Liver (tissue), 9 donors: ENCODE data around the gene ERC2. TPM values are rescaled to one million over a fixed set of nuclear protein-coding genes. Genes with fewer than 3 reads are reported as not detected.

Source experiments
- DNase-seq: peaks from one replicate; pipeline ENCODE4 v3.0.0-alpha.2; 2017; ENCODE audit warnings: low spot score
- H3K27ac ChIP-seq, 2 donors: one replicate each; pipeline ENCODE4 v1.7.0; 2013; ENCODE audit warnings: inconsistent platforms in 2 of 2, low read length in 2 of 2, control low read depth in 1 of 2, low read depth in 1 of 2, mild to moderate bottlenecking in 1 of 2
- H3K27me3 ChIP-seq, 4 donors: one replicate each; pipeline versions ENCODE4 v1.6.1 to v1.7.0; 2013; ENCODE audit warnings: low read length in 3 of 4, inconsistent platforms in 1 of 4, mild to moderate bottlenecking in 1 of 4, moderate library complexity in 1 of 4; ENCODE audit not compliant: control insufficient read depth in 4 of 4, insufficient read depth in 4 of 4
- H3K36me3 ChIP-seq, 4 donors: one replicate each; pipeline versions ENCODE4 v1.6.1 to v1.7.0; 2013; ENCODE audit warnings: low read length in 3 of 4, mild to moderate bottlenecking in 3 of 4, low read depth in 1 of 4, moderate library complexity in 1 of 4; ENCODE audit not compliant: control insufficient read depth in 4 of 4, insufficient read depth in 3 of 4
- H3K4me1 ChIP-seq, 4 donors: one replicate each; pipeline versions ENCODE4 v1.6.1 to v1.7.0; 2013; ENCODE audit warnings: low read length in 3 of 4, mild to moderate bottlenecking in 3 of 4, moderate library complexity in 1 of 4; ENCODE audit not compliant: control insufficient read depth in 4 of 4, insufficient read depth in 4 of 4
- H3K4me3 ChIP-seq, 3 donors: one replicate each; pipeline versions ENCODE4 v1.6.1 to v1.7.0; 2013; ENCODE audit warnings: low read length in 3 of 3, control low read depth in 1 of 3, low read depth in 1 of 3, mild to moderate bottlenecking in 1 of 3
- H3K9ac ChIP-seq, 2 donors: one replicate each; pipeline ENCODE4 v1.7.0; 2013; ENCODE audit warnings: low read length in 2 of 2, mild to moderate bottlenecking in 2 of 2, moderate library complexity in 2 of 2, control low read depth in 1 of 2, low read depth in 1 of 2
- H3K9me3 ChIP-seq, 4 donors: one replicate each; pipeline versions ENCODE4 v1.6.1 to v1.7.0; 2013; ENCODE audit warnings: low read length in 3 of 4; ENCODE audit not compliant: control insufficient read depth in 4 of 4
- ATF3 ChIP-seq: IDR thresholded peaks from 2 replicates; pipeline ENCODE4 v1.6.1; 2016; ENCODE audit warnings: antibody characterized with exemption
- CTCF ChIP-seq: fragments of 150-350 bp; IDR thresholded peaks from 2 replicates; pipeline ENCODE4 v1.5.1; 2017; ENCODE audit warnings: improper control_type of control experiment, low read depth, low read length; ENCODE audit not compliant: missing input control
- EGR1 ChIP-seq, 2 donors: IDR thresholded peaks; 2 replicates each; pipeline ENCODE4 v1.6.1; 2016 to 2018; ENCODE audit warnings: antibody characterized with exemption in 2 of 2, low read depth in 2 of 2
- FOXA1 ChIP-seq: IDR thresholded peaks from 2 replicates; pipeline ENCODE4 v1.6.1; 2016; ENCODE audit warnings: antibody characterized with exemption
- FOXA2 ChIP-seq: IDR thresholded peaks from 2 replicates; pipeline ENCODE4 v1.6.1; 2016; ENCODE audit warnings: antibody characterized with exemption
- GABPA ChIP-seq, 2 donors: IDR thresholded peaks in 1 of 2; conservative IDR thresholded peaks in 1 of 2; 2 replicates each; pipeline ENCODE4 v1.6.1; 2016; ENCODE audit warnings: antibody characterized with exemption in 2 of 2, mild to moderate bottlenecking in 1 of 2, moderate library complexity in 1 of 2
- HNF4A ChIP-seq, 2 donors: conservative IDR thresholded peaks; 2 replicates each; pipeline ENCODE4 v1.6.1; 2016; ENCODE audit warnings: antibody characterized with exemption in 2 of 2, mild to moderate bottlenecking in 2 of 2
- HNF4G ChIP-seq: IDR thresholded peaks from 2 replicates; pipeline ENCODE4 v1.6.1; 2016; ENCODE audit warnings: antibody characterized with exemption
- JUND ChIP-seq, 2 donors: IDR thresholded peaks; 2 replicates each; pipeline ENCODE4 v1.6.1; 2016; ENCODE audit warnings: antibody characterized with exemption in 2 of 2
- NR2F2 ChIP-seq: IDR thresholded peaks from 2 replicates; pipeline ENCODE4 v1.6.1; 2016; ENCODE audit warnings: antibody characterized with exemption
- RAD21 ChIP-seq, 2 donors: IDR thresholded peaks; 2 replicates each; pipeline ENCODE4 v1.6.1; 2016; ENCODE audit warnings: antibody characterized with exemption in 2 of 2, mild to moderate bottlenecking in 2 of 2
- REST ChIP-seq: IDR thresholded peaks from 2 replicates; pipeline ENCODE4 v1.6.1; 2016; ENCODE audit warnings: antibody characterized with exemption, mild to moderate bottlenecking
- RXRA ChIP-seq, 2 donors: IDR thresholded peaks; 2 replicates each; pipeline ENCODE4 v1.6.1; 2017 to 2018; ENCODE audit warnings: antibody characterized with exemption in 2 of 2, mild to moderate bottlenecking in 1 of 2
- SP1 ChIP-seq: IDR thresholded peaks from 2 replicates; pipeline ENCODE4 v1.6.1; 2018; ENCODE audit warnings: antibody characterized with exemption, mild to moderate bottlenecking
- TAF1 ChIP-seq: conservative IDR thresholded peaks from 2 replicates; pipeline ENCODE4 v1.6.1; 2016; ENCODE audit warnings: antibody characterized with exemption, mild to moderate bottlenecking
- YY1 ChIP-seq: IDR thresholded peaks from 2 replicates; pipeline ENCODE4 v1.6.1; 2016; ENCODE audit warnings: antibody characterized with exemption, mild to moderate bottlenecking
- ZBTB33 ChIP-seq: IDR thresholded peaks from 2 replicates; pipeline ENCODE4 v1.6.1; 2016; ENCODE audit warnings: antibody characterized with exemption
- WGBS: extraction: QIAGEN DNeasy Blood & Tissue Kit; methylation state at CpG from one replicate; pipeline ENCODE4 v1.1.7; 2013; 5-methylcytosine and 5-hydroxymethylcytosine counted together
- polyA plus RNA-seq, 2 donors: library from polyadenylated mRNA; stranded (reverse) in 1 of 2; unstranded in 1 of 2; fragments of 200-250 nt in 1 of 2; fragments of >200 nt in 1 of 2; fragmentation: Nextera tagmentation in 1 of 2; extraction: Ambion mirVana in 1 of 2; gene quantifications; one replicate each; pipeline versions ENCODE4 v1.2.1 to v1.2.3, GENCODE V29; 2013 to 2015
- total RNA-seq, 2 donors: library from RNA; depleted of rRNA; stranded (reverse); fragments of >200 nt; gene quantifications; one replicate each; pipeline ENCODE4 v1.2.3, GENCODE V29; 2014
- TF ChIP-seq, protein P1 (sequence below): IDR thresholded peaks from 2 replicates; pipeline ENCODE4 v1.6.1; 2016; ENCODE audit warnings: antibody characterized with exemption
- donor health status: healthy.
- donor health status: healthy.
- donor health status: healthy.
- donor health status: healthy.
- donor health status: healthy.

ERC2 gene
- total and polyA plus RNA-seq, 4 donors: 0.14 to 0.25 TPM; not detected in 2

- no peaks in the 10 kb centered on the region for H3K27me3 ChIP-seq
- WGBS: 86% methylated on average over 6 of the region's 6 CpGs
- no peak for DNase-seq
- TF ChIP-seq HNF4A (conservative IDR thresholded peaks at IDR 0.05): no peak
- no peak for TF ChIP-seq FOXA1
- no peak for TF ChIP-seq ZBTB33
- TF ChIP-seq CTCF: no peak
- TF ChIP-seq FOXA2: no peak
- no peak for TF ChIP-seq GABPA (IDR thresholded peaks at IDR 0.05 in 1 of 2, conservative IDR thresholded peaks at IDR 0.05 in 1 of 2)
- TF ChIP-seq ATF3: no peak
- no peak for TF ChIP-seq TAF1
- no peak for TF ChIP-seq EGR1 (IDR thresholded peaks at IDR 0.05; ENCODE audit: low read depth in 2 of 2)
- no peak for TF ChIP-seq RXRA (IDR thresholded peaks at IDR 0.05)
- TF ChIP-seq REST: no peak
- TF ChIP-seq RAD21 (IDR thresholded peaks at IDR 0.05): no peak
- no peak for TF ChIP-seq JUND (IDR thresholded peaks at IDR 0.05)
- TF ChIP-seq, protein P1, sequence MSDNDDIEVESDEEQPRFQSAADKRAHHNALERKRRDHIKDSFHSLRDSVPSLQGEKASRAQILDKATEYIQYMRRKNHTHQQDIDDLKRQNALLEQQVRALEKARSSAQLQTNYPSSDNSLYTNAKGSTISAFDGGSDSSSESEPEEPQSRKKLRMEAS: no peak
- no peak for TF ChIP-seq YY1
- TF ChIP-seq HNF4G: no peak
- TF ChIP-seq NR2F2: no peak
- no peak for TF ChIP-seq SP1
- H3K27ac ChIP-seq: no peak overlapping the region
- no peak overlapping the region for H3K9ac ChIP-seq
- H3K4me3 ChIP-seq: no peak overlapping the region
- no peaks in the 10 kb centered on the region for H3K36me3 ChIP-seq
- H3K9me3 ChIP-seq: no peaks in the 10 kb centered on the region
- no peaks in the 10 kb centered on the region for H3K4me1 ChIP-seq
Observed at GRCh38 chr3:55978953-55979352, 489.3 kb downstream of the ERC2 start.
